PFSK-1 (cell line): ENCODE measurements around the gene JMY.

Experiments
- POLR2AphosphoS5 ChIP-seq: IDR thresholded peaks from 2 replicates; pipeline ENCODE4 v1.6.1; 2012; ENCODE audit warnings: low read depth, mild to moderate bottlenecking, control low read depth, low read length, moderate library complexity
- SIN3A ChIP-seq: IDR thresholded peaks from 2 replicates; pipeline ENCODE4 v1.6.1; 2012; ENCODE audit warnings: mild to moderate bottlenecking, low read length, moderate library complexity, borderline replicate concordance; ENCODE audit not compliant: insufficient read depth
- TAF1 ChIP-seq: IDR thresholded peaks from 2 replicates; pipeline ENCODE4 v1.6.1; 2012; ENCODE audit warnings: low read length, control low read depth, borderline replicate concordance; ENCODE audit not compliant: insufficient read depth
- TF ChIP-seq, protein P1 (sequence below), 2 experiments: IDR thresholded peaks; 2 replicates each; pipeline versions ENCODE4 v1.6.1 to v1.8.0; 2011 to 2012; ENCODE audit warnings: low read depth in 2 of 2, low read length in 2 of 2, control low read depth in 1 of 2, inconsistent platforms in 1 of 2, mild to moderate bottlenecking in 1 of 2, moderate library complexity in 1 of 2; ENCODE audit not compliant: insufficient read depth in 1 of 2

DNA sequence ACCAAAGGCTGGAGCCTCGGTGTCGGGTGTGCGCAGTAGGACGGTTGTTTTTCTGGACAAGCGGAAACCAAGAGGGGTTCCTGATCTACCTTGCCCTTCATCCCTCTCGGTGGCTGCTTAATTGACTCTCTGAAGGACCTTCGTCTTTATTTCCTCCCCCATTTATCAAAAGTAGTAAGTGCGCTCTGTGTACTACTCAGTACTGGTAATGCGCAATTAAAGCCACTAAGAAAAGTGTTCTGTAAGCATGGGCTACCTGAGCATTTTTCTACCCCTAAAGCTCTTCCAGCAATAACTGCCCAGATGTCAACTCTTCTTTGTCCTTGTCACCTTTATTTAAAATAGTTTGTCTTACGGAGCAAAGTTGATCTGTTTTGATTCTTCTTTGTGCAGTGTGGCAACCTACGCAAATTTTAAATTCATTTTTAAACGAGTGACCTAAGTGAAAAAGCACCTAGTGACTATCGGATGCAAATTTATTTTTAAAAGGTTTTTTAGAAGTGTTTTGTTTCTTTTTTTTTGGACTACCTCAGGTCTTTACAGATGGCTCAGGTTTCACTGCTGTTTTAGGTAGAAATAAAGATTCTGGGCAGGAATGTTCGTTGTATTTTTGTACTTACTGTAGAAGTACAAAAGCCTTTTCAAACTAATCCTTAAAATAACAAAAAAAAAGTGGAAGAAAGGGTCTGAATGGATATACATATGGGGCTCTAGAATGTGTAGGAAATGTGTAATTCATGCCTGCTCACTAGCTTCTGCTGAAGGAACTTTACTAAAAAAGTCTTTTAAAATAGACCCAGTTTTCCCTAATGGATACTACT is 2.0 kb downstream of the JMY start:
- TF ChIP-seq POLR2AphosphoS5 = no peak
- TF ChIP-seq TAF1 = no peak
- TF ChIP-seq, protein P1, sequence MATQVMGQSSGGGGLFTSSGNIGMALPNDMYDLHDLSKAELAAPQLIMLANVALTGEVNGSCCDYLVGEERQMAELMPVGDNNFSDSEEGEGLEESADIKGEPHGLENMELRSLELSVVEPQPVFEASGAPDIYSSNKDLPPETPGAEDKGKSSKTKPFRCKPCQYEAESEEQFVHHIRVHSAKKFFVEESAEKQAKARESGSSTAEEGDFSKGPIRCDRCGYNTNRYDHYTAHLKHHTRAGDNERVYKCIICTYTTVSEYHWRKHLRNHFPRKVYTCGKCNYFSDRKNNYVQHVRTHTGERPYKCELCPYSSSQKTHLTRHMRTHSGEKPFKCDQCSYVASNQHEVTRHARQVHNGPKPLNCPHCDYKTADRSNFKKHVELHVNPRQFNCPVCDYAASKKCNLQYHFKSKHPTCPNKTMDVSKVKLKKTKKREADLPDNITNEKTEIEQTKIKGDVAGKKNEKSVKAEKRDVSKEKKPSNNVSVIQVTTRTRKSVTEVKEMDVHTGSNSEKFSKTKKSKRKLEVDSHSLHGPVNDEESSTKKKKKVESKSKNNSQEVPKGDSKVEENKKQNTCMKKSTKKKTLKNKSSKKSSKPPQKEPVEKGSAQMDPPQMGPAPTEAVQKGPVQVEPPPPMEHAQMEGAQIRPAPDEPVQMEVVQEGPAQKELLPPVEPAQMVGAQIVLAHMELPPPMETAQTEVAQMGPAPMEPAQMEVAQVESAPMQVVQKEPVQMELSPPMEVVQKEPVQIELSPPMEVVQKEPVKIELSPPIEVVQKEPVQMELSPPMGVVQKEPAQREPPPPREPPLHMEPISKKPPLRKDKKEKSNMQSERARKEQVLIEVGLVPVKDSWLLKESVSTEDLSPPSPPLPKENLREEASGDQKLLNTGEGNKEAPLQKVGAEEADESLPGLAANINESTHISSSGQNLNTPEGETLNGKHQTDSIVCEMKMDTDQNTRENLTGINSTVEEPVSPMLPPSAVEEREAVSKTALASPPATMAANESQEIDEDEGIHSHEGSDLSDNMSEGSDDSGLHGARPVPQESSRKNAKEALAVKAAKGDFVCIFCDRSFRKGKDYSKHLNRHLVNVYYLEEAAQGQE (IDR thresholded peaks at IDR 0.05; ENCODE audit: insufficient read depth in 1 of 2, low read depth in 2 of 2, low read length in 2 of 2) = no peak
- TF ChIP-seq SIN3A = no peak
